Lower lobe of right lung (tissue), 2 donors: ENCODE results near the gene NELFCD. TPM values are rescaled to one million over a fixed set of nuclear protein-coding genes. Genes with fewer than 3 reads are reported as not detected.

Source experiments
- ATAC-seq, 2 donors: fragments of 200-7000 bp; cut with Tn5 transposase; one replicate each; pipeline ENCODE4 v1.9.1; 2020 to 2022; ENCODE audit warnings: mild to moderate bottlenecking in 2 of 2, moderate library complexity in 2 of 2
- DNase-seq: peaks from one replicate; pipeline ENCODE4 v3.0.0-alpha.2; 2020
- H3K27ac ChIP-seq: fragments of 200-600 bp; one replicate; pipeline ENCODE4 v1.8.0; 2022
- H3K27me3 ChIP-seq: fragments of 200-600 bp; one replicate; pipeline ENCODE4 v1.8.0; 2022; ENCODE audit warnings: low read depth
- H3K36me3 ChIP-seq: fragments of 200-600 bp; one replicate; pipeline ENCODE4 v1.8.0; 2022; ENCODE audit warnings: mild to moderate bottlenecking
- H3K4me1 ChIP-seq: fragments of 200-600 bp; one replicate; pipeline ENCODE4 v1.8.0; 2022
- H3K4me3 ChIP-seq: fragments of 200-600 bp; one replicate; pipeline ENCODE4 v1.8.0; 2022; ENCODE audit warnings: mild to moderate bottlenecking
- H3K9me3 ChIP-seq: fragments of 200-600 bp; one replicate; pipeline ENCODE4 v1.8.0; 2022
- intact Hi-C: fragments of 100-400 bp; cut with DNase I; formaldehyde crosslinking; loops from one replicate; pipeline ENCODE4 v1.11.0; 2022
- total RNA-seq: library from RNA; stranded (reverse); fragmentation: NEBNext Ultra II Directional; extraction: Animal tissue kit (Norgen Biotek cat#: 25700); gene quantifications from one replicate; pipeline ENCODE4 v1.2.1, GENCODE V29; 2021
- TF ChIP-seq, protein P1 (sequence below): fragments of 200-600 bp; IDR thresholded peaks from one replicate; pipeline ENCODE4 v1.8.0; 2022; ENCODE audit warnings: antibody characterized with exemption, mild to moderate bottlenecking
- donor health status: DM: no; HTN: yes; CAD: no; lungs with severe emphysema.

Gene NELFCD
- total RNA-seq, 1 donor from 2014 or later = 54.1 TPM

- no peak for DNase-seq
- Histone ChIP-seq H3K4me1 (peaks cover 32% of the 10 kb centered on the region), H3K4me3 (no peak overlapping the region), H3K9me3 (no peaks in the 10 kb centered on the region), H3K27ac (no peak overlapping the region), H3K27me3 (no peaks in the 10 kb centered on the region), H3K36me3 (peaks cover 40% of the 10 kb centered on the region)
- intact Hi-C loops = no loop called here
- no peak for ATAC-seq
- TF ChIP-seq, protein P1, sequence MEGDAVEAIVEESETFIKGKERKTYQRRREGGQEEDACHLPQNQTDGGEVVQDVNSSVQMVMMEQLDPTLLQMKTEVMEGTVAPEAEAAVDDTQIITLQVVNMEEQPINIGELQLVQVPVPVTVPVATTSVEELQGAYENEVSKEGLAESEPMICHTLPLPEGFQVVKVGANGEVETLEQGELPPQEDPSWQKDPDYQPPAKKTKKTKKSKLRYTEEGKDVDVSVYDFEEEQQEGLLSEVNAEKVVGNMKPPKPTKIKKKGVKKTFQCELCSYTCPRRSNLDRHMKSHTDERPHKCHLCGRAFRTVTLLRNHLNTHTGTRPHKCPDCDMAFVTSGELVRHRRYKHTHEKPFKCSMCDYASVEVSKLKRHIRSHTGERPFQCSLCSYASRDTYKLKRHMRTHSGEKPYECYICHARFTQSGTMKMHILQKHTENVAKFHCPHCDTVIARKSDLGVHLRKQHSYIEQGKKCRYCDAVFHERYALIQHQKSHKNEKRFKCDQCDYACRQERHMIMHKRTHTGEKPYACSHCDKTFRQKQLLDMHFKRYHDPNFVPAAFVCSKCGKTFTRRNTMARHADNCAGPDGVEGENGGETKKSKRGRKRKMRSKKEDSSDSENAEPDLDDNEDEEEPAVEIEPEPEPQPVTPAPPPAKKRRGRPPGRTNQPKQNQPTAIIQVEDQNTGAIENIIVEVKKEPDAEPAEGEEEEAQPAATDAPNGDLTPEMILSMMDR = no peak
Observed at GRCh38 chr20:58984691-58985090, 3.6 kb downstream of the NELFCD start.

- Histone ChIP-seq H3K4me3 (no peak overlapping the region), H3K36me3 (peaks cover 49% of the 10 kb centered on the region), H3K27ac (no peak overlapping the region), H3K9me3 (no peaks in the 10 kb centered on the region), H3K27me3 (no peaks in the 10 kb centered on the region), H3K4me1 (peaks cover 32% of the 10 kb centered on the region)
- intact Hi-C loops = no loop called here
- ATAC-seq = no peak
- no peak for DNase-seq
- TF ChIP-seq, protein P1 = no peak
Observed at GRCh38 chr20:58985656-58986055, 4.6 kb downstream of the NELFCD start.

DNA sequence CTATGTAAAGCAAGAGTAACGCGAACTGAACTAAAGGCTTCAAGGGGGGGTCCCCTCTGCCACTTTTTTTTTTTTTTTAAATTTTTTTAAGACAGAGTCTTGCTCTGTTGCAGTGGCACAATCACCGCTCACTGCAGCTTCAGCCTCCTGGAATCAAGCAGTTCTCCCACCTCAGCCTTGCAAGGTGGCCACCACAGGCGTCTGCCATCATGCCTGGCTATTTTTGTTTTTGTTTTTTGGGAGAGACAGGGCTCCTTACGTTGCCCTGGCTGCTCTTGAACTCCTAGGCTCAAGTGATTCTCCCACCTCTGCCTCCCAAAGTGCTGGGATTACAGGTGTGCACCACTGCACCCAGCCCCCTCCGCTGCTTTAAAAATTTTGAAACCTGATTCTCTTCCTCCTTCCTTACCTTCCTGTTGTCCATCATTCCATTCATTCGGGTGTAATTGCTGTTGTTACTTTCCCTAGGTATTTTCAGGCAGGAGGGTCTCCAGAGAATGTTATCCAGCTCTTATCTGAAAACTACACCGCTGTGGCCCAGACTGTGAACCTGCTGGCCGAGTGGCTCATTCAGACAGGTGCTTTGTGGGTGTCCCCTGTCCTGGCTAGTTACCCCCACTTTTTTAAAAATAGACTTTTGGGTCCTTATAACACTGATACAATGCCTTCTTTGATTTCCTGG, 5.4 kb downstream of the NELFCD start:
- TF ChIP-seq, protein P1 = no peak
- no peak overlapping the region for H3K4me3 ChIP-seq
- ATAC-seq = no peak
- intact Hi-C loops = no loop called here
- no peak overlapping the region for H3K27ac ChIP-seq
- DNase-seq = no peak
- no peaks in the 10 kb centered on the region for H3K27me3 ChIP-seq
- H3K9me3 ChIP-seq = no peaks in the 10 kb centered on the region
- H3K36me3 ChIP-seq = peaks cover 57% of the 10 kb centered on the region
- peaks cover 32% of the 10 kb centered on the region for H3K4me1 ChIP-seq

DNA sequence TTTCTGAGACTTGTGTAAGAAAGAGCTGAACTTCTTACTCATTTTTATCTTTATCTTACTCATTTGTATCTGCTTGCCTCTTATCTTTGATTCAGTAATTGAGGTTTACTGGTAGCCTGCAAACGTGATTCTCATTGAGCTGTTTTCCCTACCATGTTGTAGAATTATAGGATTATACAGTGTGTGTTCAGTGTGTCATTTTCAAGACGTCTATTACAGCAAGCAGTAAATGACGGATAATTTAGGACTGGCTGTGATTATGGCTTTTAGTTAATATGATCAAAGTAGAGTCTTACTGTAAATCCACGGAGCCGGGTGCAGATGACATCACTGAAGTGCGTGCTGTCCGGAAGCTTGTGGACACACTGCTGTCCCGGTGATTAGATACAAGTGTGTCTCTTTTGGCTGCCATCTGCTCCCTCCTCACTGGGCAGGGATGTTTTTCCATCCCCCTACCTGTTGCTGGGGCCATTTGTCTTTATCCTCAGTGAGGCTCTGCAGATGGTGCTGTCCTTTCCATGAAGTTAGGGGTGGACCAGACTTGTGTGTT, 6.0 kb downstream of the NELFCD start:
- intact Hi-C loops = no loop called here
- no peak overlapping the region for H3K4me3 ChIP-seq
- H3K27me3 ChIP-seq = no peaks in the 10 kb centered on the region
- peaks cover 63% of the 10 kb centered on the region for H3K36me3 ChIP-seq
- ATAC-seq (no peak), DNase-seq (no peak)
- TF ChIP-seq, protein P1 = no peak
- H3K27ac ChIP-seq = no peak overlapping the region
- H3K9me3 ChIP-seq = no peaks in the 10 kb centered on the region
- peaks cover 27% of the 10 kb centered on the region for H3K4me1 ChIP-seq

DNA sequence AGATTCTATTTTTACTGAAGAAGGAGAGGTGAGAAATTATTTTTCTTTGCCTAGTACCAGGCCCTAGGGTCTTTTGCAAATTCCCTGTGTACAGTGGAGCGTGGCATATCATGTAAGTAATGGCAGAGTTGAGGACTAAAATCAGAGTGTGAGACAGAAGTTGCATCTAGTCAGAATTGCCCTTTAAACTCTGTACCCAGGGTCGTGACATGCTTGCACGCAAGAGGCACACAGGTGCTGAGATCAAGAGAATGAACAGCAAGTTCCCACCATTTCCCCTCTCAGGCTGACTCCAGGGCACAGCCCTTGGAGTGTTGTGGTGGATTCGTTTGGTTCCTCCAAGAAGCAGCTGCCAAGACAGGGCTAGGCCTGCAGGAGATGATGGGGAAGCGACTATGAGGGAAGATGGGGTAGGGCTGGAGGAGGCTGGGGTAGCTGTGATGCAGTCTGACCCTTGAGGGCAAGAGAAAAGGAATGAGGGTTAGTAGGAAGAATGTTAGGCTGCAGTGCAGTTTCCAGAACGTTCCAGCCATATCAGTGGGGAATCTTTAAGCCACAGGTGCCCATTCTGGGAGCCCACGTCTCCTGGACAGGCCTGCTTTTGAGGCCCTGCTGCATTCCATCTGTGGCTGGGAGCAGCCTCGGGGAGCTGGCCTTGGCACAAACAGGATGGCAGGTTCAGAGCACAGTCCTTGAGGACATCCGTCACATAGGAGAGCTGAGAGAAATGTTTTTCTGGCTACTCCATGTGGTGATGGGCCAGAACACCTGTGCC, 6.9 kb downstream of the NELFCD start:
- H3K27ac ChIP-seq = no peak overlapping the region
- H3K4me3 ChIP-seq = no peak overlapping the region
- no peaks in the 10 kb centered on the region for H3K9me3 ChIP-seq
- ATAC-seq (no peak), DNase-seq (no peak)
- intact Hi-C loops = no loop called here
- no peaks in the 10 kb centered on the region for H3K27me3 ChIP-seq
- peaks cover 19% of the 10 kb centered on the region for H3K4me1 ChIP-seq
- TF ChIP-seq, protein P1 = no peak
- peaks cover 73% of the 10 kb centered on the region for H3K36me3 ChIP-seq
